Esophagus squamous epithelium (tissue), 5 donors: ENCODE measurements around the gene CCL5. TPM values are rescaled to one million over a fixed set of nuclear protein-coding genes. Genes with fewer than 3 reads are reported as not detected.

Source experiments
- DNase-seq: peaks from one replicate; lab custom pipeline; 2025; lab: John Stamatoyannopoulos, UW
- H3K27ac ChIP-seq, 4 donors: fragments of 200-600 bp; sonication (generic); one replicate each; pipeline ENCODE4 v1.5.1; 2016 to 2019; ENCODE audit warnings: mild to moderate bottlenecking in 1 of 4
- H3K27me3 ChIP-seq, 4 donors: fragments of 200-600 bp; sonication (generic); 1 replicate in 3 of 4; 2 replicates in 1 of 4; pipeline versions ENCODE4 v1.5.1 to v1.6.0; 2017 to 2021; ENCODE audit warnings: antibody characterized with exemption in 1 of 4
- H3K36me3 ChIP-seq, 3 donors: fragments of 200-600 bp; sonication (generic); one replicate each; pipeline ENCODE4 v1.5.1; 2016 to 2019
- H3K4me1 ChIP-seq, 3 donors: fragments of 200-600 bp; sonication (generic); one replicate each; pipeline ENCODE4 v1.5.1; 2017 to 2019
- H3K4me3 ChIP-seq, 4 donors: fragments of 200-600 bp; sonication (generic); 1 replicate in 3 of 4; 2 replicates in 1 of 4; pipeline ENCODE4 v1.5.1; 2016 to 2019; ENCODE audit warnings: mild to moderate bottlenecking in 2 of 4, moderate library complexity in 1 of 4
- H3K9me3 ChIP-seq, 3 donors: fragments of 200-600 bp; sonication (generic); one replicate each; pipeline ENCODE4 v1.5.1; 2016 to 2019
- POLR2A ChIP-seq, 4 donors: fragments of 450-650 bp; IDR thresholded peaks; one replicate each; pipeline ENCODE4 v1.6.1; 2017; ENCODE audit warnings: antibody characterized with exemption in 4 of 4, mild to moderate bottlenecking in 4 of 4, moderate library complexity in 3 of 4
- WGBS, 2 donors: methylation state at CpG; one replicate each; pipeline ENCODE4 v1.1.5; 2018; 5-methylcytosine and 5-hydroxymethylcytosine counted together
- intact Hi-C: fragments of 100-400 bp; cut with DNase I; formaldehyde crosslinking; loops from one replicate; pipeline ENCODE4 v1.15.0; 2022
- small RNA-seq, 4 donors: library from RNA; depleted of rRNA; stranded (forward); fragments of <200 nt; gene quantifications; one replicate each; pipeline ENCODE3, GENCODE V24; 2016
- total RNA-seq, 4 donors: library from RNA; depleted of rRNA; stranded (reverse); fragments of >200 nt; gene quantifications; one replicate each; pipeline ENCODE4 v1.1.0, GENCODE V29; 2016
- TF ChIP-seq, protein P1 (sequence below), 6 experiments: fragments of 450-650 bp in 4 of 6; fragments of 200-600 bp in 2 of 6; sonication (generic) in 2 of 6; IDR thresholded peaks; one replicate each; pipeline ENCODE4 v1.5.1; 2016 to 2019; ENCODE audit warnings: antibody characterized with exemption in 6 of 6, mild to moderate bottlenecking in 4 of 6, moderate library complexity in 4 of 6
- donor health status: DM: yes; HTN: yes; CAD: no.

CCL5 gene
- total RNA-seq, 4 donors from 2014 or later, result 1.5 to 25.2 (median 2.8) TPM

DNA sequence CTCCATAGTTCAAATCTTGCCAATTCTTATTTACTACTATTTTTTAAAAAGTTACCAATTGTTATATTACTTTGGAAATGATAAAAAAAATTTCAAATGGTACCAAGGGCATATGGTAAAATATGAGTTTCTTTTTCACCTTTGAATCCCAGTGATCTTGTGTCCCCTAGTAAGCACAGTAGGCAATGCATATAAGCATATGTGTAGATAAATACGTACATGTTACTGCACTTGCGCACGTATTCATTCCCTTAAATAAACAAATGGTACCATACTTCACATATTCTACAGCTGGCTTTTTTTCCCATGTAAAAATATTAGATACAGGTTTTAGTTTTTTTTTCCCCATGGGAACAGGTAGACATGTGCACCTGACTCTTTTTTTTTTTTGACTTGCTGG lies 39.1 kb downstream of the CCL5 start:
- TF ChIP-seq, protein P1, sequence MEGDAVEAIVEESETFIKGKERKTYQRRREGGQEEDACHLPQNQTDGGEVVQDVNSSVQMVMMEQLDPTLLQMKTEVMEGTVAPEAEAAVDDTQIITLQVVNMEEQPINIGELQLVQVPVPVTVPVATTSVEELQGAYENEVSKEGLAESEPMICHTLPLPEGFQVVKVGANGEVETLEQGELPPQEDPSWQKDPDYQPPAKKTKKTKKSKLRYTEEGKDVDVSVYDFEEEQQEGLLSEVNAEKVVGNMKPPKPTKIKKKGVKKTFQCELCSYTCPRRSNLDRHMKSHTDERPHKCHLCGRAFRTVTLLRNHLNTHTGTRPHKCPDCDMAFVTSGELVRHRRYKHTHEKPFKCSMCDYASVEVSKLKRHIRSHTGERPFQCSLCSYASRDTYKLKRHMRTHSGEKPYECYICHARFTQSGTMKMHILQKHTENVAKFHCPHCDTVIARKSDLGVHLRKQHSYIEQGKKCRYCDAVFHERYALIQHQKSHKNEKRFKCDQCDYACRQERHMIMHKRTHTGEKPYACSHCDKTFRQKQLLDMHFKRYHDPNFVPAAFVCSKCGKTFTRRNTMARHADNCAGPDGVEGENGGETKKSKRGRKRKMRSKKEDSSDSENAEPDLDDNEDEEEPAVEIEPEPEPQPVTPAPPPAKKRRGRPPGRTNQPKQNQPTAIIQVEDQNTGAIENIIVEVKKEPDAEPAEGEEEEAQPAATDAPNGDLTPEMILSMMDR (IDR thresholded peaks at IDR 0.05), result no peak
- no peak for TF ChIP-seq POLR2A (IDR thresholded peaks at IDR 0.05)
- intact Hi-C loops, result no loop called here
- H3K27ac ChIP-seq, result no peak overlapping the region
- H3K4me1 ChIP-seq, result no peaks in the 10 kb centered on the region
- no peaks in the 10 kb centered on the region for H3K27me3 ChIP-seq
- peaks cover 10 to 100% (median 70%) of the 10 kb centered on the region in 3 donors for H3K36me3 ChIP-seq
- WGBS, 2 donors, result 72 to 84% methylated on average over 3 of the region's 3 CpGs
- H3K9me3 ChIP-seq, result no peaks in the 10 kb centered on the region
- DNase-seq, result no peak
- H3K4me3 ChIP-seq, result no peak overlapping the region

DNA sequence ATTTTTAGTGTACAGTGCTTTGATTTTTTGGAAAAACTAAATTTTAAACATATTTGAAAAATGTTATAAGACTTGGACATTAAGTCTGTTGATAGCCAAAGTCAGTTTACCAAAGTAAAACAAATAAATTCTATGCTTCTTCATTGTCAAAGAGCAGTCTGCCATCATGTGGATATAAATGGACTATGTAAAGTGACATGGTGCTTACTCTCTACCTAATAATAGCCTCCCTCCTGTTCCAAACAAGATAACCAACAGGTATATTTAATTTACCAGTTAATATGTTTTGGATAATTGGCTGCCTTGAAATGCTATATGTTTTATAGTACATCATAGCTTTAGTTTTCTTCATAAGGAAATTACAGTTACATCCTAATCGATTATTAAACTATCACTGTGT lies 55.0 kb downstream of the CCL5 start:
- TF ChIP-seq, protein P1 (IDR thresholded peaks at IDR 0.05), result no peak
- no peak for TF ChIP-seq POLR2A (IDR thresholded peaks at IDR 0.05)
- H3K4me1 ChIP-seq, result no peaks in the 10 kb centered on the region
- H3K9me3 ChIP-seq, result no peaks in the 10 kb centered on the region
- peaks cover 4 to 100% (median 30%) of the 10 kb centered on the region in 3 donors for H3K36me3 ChIP-seq
- intact Hi-C loops, result no loop called here
- no peak overlapping the region for H3K27ac ChIP-seq
- no peaks in the 10 kb centered on the region for H3K27me3 ChIP-seq
- DNase-seq, result no peak
- 100% methylated on average over 1 of the region's 1 CpG for WGBS, 2 donors
- H3K4me3 ChIP-seq, result no peak overlapping the region

Small RNA genes within 50 kb of the gene (small RNA-seq; reads per million reads assigned to genes)
- gene RF00100, result 167 to 1,223 (median 825) reads per million in 4 donors

Other genes with a start within 250 kb of the CCL5 start
- 1 to 10 TPM in 2 of 4 donors, under 1 TPM in 2; 0.34 to 1.5 (median 0.89) TPM for gene RASL10B, start 148.7 kb downstream of the CCL5 start, total RNA-seq
- gene GAS2L2, start 127.1 kb downstream of the CCL5 start, total RNA-seq, result not detected
- not detected for gene C17orf50, start 119.5 kb downstream of the CCL5 start, total RNA-seq
- gene MMP28, start 84.7 kb downstream of the CCL5 start, total RNA-seq, result 10 to 100 TPM; 29.1 to 61.0 (median 35.2) TPM
- gene TAF15, start 70.9 kb downstream of the CCL5 start, total RNA-seq, result 100 to 1,000 TPM in 1 of 4 donors, 10 to 100 TPM in 3; 48.7 to 111 (median 66.7) TPM
- under 1 TPM in 1 of 4 donors, not detected in 3; 0.15 TPM for gene HEATR9, start 11.5 kb downstream of the CCL5 start, total RNA-seq
- gene RDM1, start 50.4 kb upstream of the CCL5 start, total RNA-seq, result 1 to 10 TPM in 1 of 4 donors, under 1 TPM in 3; 0.38 to 4.0 (median 0.45) TPM
- not detected for gene LYZL6, start 63.4 kb upstream of the CCL5 start, total RNA-seq
- under 1 TPM in 1 of 4 donors, not detected in 3; 0.95 TPM for gene CCL16, start 101.1 kb upstream of the CCL5 start, total RNA-seq
- gene CCL14, start 106.4 kb upstream of the CCL5 start, total RNA-seq, result 10 to 100 TPM in 1 of 4 donors, 1 to 10 TPM in 3; 2.7 to 25.0 (median 5.6) TPM
- gene CCL15, start 121.2 kb upstream of the CCL5 start, total RNA-seq, result not detected
- 10 to 100 TPM in 1 of 4 donors, 1 to 10 TPM in 3; 2.0 to 13.4 (median 3.4) TPM for gene CCL23, start 137.6 kb upstream of the CCL5 start, total RNA-seq
- gene CCL18, start 183.9 kb upstream of the CCL5 start, total RNA-seq, result 1 to 10 TPM in 1 of 4 donors, under 1 TPM in 2, not detected in 1; 0.76 to 2.8 (median 0.92) TPM
- under 1 TPM in 1 of 4 donors, not detected in 3; 0.68 TPM for gene CCL3, start 209.8 kb upstream of the CCL5 start, total RNA-seq
- 1 to 10 TPM in 3 of 4 donors, under 1 TPM in 1; 0.56 to 3.2 (median 2.6) TPM for gene CCL4, start 223.5 kb upstream of the CCL5 start, total RNA-seq